Measurements from ENCODE around the gene EFNB3. TPM values are rescaled to one million over a fixed set of nuclear protein-coding genes. Genes with fewer than 3 reads are reported as not detected.

Gene EFNB3, protein sequence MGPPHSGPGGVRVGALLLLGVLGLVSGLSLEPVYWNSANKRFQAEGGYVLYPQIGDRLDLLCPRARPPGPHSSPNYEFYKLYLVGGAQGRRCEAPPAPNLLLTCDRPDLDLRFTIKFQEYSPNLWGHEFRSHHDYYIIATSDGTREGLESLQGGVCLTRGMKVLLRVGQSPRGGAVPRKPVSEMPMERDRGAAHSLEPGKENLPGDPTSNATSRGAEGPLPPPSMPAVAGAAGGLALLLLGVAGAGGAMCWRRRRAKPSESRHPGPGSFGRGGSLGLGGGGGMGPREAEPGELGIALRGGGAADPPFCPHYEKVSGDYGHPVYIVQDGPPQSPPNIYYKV
- total RNA-seq (2016; rRNA removed; fragmentation: Illumina TruSeq; extraction: Trizol) (0.07 TPM in 1 of 2 replicates, not detected in the other), polyA plus RNA-seq (2011; rRNA removed) (0.18 and 0.25 TPM in 2 replicates), polyA minus RNA-seq (2011; rRNA and poly(A)+ RNA removed; ENCODE audit: low replicate concordance) (0.18 and 0.21 TPM in 2 replicates), Bru-seq, nascent RNA (percentile 11 among the genes with signal in this experiment), BruChase-seq, experiment 1, labeled RNA remaining after a 6-hour chase (percentile 12 among the genes with signal in this experiment), BruChase-seq, experiment 2, labeled RNA remaining after a 2-hour chase (percentile 20 among the genes with signal in this experiment)
- not detected in 2 replicates for total RNA-seq (2016; cell fraction: cytosol; rRNA removed; fragmentation: Illumina TruSeq; extraction: Trizol; ENCODE audit: low read depth)
- not detected in 2 replicates for total RNA-seq (2016; cell fraction: insoluble cytoplasmic fraction; rRNA removed; fragmentation: Illumina TruSeq; extraction: Trizol)
- total RNA-seq (2016; cell fraction: membrane; rRNA removed; fragmentation: Illumina TruSeq; extraction: Trizol): 0.06 and 0.14 TPM in 2 replicates
- total RNA-seq (2016; cell fraction: nucleus; rRNA removed; fragmentation: Illumina TruSeq; extraction: Trizol): not detected in 2 replicates
- 0.24 and 0.29 TPM in 2 replicates for polyA plus RNA-seq (2011; cell fraction: cytosol; rRNA removed)
- polyA plus RNA-seq (2011; cell fraction: nucleus; rRNA removed): 0.27 and 0.40 TPM in 2 replicates
- polyA plus RNA-seq (2012): 0.12 and 0.17 TPM in 2 replicates
- 0.03 TPM in 1 of 2 replicates, not detected in the other for polyA plus RNA-seq (2016; cell fraction: cytosol; fragmentation: Illumina TruSeq; extraction: Trizol; ENCODE audit: low read depth)
- 0.13 and 0.14 TPM in 2 replicates for polyA plus RNA-seq (2016; cell fraction: insoluble cytoplasmic fraction; fragmentation: Illumina TruSeq; extraction: Trizol; ENCODE audit: low read depth)
- polyA plus RNA-seq (2016; cell fraction: membrane; fragmentation: Illumina TruSeq; extraction: Trizol; ENCODE audit: low read depth): 0.07 TPM in 1 of 2 replicates, not detected in the other
- polyA plus RNA-seq (2016; cell fraction: nucleus; fragmentation: Illumina TruSeq; extraction: Trizol; ENCODE audit: insufficient read depth, low read depth): 0.14 and 0.19 TPM in 2 replicates
- polyA minus RNA-seq (2011; cell fraction: cytosol; rRNA and poly(A)+ RNA removed): 0.20 and 0.26 TPM in 2 replicates
- polyA minus RNA-seq (2011; cell fraction: nucleus; rRNA and poly(A)+ RNA removed): not detected in 2 replicates
- long read RNA-seq, experiment 1: 0 reads
- long read RNA-seq, experiment 2, partial matches to known transcripts: 0 of 1 reads
- long read RNA-seq, experiment 2, other reads (novel, unspliced or antisense): 1 of 1 reads

DNA sequence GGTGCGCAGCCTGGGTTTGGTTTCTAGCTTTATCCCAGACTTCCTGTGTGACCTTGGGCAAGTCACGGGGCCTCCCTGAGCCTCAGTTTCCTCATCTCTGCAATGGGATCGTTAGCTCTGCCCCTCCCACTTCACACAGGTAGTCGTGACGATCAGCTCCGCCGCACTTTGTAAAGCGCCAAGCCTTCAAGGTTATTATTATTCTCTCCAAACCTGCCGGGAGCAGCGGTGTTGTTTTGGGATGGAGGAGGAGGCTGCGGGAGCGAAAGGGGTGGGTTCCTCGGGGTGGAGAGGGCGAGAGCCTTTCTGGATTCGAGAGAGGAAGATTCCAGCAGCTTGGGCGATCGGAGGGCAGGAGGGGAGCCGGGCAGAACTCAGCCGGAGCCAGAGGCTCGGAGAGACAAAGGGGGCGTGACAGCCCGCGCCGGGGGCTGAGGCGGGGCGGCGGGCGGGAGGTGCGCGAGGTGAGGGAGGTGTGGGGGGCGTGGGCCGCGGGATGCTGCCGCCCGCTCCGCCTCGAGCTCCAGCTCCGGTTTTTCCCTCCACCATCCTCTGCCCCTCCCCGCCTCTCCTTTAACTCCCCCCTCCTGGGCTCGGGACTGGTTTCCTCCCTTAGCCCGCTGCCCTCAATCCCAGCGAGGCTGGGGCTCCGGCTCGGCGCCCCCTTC, at the start of gene EFNB3:
EFNB3 (plus strand) TSS at position 602 of the 668 bp plus-strand sequence. CDS start 397 bp downstream, outside the sequence.
- Histone ChIP-seq H3K79me2 (ENCODE audit: insufficient read depth, low read length) (no peaks in the 10 kb centered on the region), H3K9me3 (ENCODE audit: low read length) (no peaks in the 10 kb centered on the region), H3K4me3 (replicated peaks in 1 of 3; ENCODE audit: insufficient read depth in 1 of 3, low read depth in 2 of 3, low read length in 3 of 3) (peak within 1 kb of the TSS; percentile 26 to 61 (median 40); a peak in 4 of 6 replicates), H2AFZ (ENCODE audit: low read length) (no peak within 1 kb of the TSS), H4K20me1 (ENCODE audit: insufficient read depth, low read length) (no peaks in the 10 kb centered on the region), H3K27ac (ENCODE audit: extremely low read length, insufficient read depth, low read length) (no peak within 1 kb of the TSS), H3K36me3 (replicated peaks in 1 of 2; ENCODE audit: control insufficient read depth in 1 of 2, insufficient read depth in 2 of 2, low read length in 2 of 2) (peaks cover 0 to 4% of the 10 kb centered on the region in 2 experiments; a peak in 3 of 5 replicates), H3K4me1 (ENCODE audit: insufficient read depth, low read length) (peaks cover 6% of the 10 kb centered on the region; the same call in 1 of the 2 replicates), H3K9ac (ENCODE audit: insufficient read depth, low read depth, low read length) (no peak within 1 kb of the TSS), H3K4me2 (ENCODE audit: low read depth, low read length) (peak within 1 kb of the TSS; percentile 45), H3K27me3 (ENCODE audit: control insufficient read depth in 1 of 2, insufficient read depth in 2 of 2, low read length in 2 of 2) (peaks cover 8 to 41% of the 10 kb centered on the region in 2 experiments)
- in situ Hi-C loops (cut with HindIII; ENCODE audit: extremely low pct_ligation_motif_present, low pct_unique_long_range_greater_than_20kb): no loop called here
- no peak for DNase-seq (ENCODE audit: low spot score)
- ATAC-seq: peak; percentile 25
- 37% methylated on average over 29 of the region's 45 CpGs for WGBS (ENCODE audit: low lambda C conversion rate)
- no peak for FAIRE-seq
- TF ChIP-seq HIVEP1 (CRISPR knock-in tag; IDR thresholded peaks at IDR 0.05) (no peak), ZNF629 (CRISPR knock-in tag; conservative IDR thresholded peaks at IDR 0.05) (peak; percentile 68; the same call in 1 of the 2 replicates)
- TF ChIP-seq, protein P1, sequence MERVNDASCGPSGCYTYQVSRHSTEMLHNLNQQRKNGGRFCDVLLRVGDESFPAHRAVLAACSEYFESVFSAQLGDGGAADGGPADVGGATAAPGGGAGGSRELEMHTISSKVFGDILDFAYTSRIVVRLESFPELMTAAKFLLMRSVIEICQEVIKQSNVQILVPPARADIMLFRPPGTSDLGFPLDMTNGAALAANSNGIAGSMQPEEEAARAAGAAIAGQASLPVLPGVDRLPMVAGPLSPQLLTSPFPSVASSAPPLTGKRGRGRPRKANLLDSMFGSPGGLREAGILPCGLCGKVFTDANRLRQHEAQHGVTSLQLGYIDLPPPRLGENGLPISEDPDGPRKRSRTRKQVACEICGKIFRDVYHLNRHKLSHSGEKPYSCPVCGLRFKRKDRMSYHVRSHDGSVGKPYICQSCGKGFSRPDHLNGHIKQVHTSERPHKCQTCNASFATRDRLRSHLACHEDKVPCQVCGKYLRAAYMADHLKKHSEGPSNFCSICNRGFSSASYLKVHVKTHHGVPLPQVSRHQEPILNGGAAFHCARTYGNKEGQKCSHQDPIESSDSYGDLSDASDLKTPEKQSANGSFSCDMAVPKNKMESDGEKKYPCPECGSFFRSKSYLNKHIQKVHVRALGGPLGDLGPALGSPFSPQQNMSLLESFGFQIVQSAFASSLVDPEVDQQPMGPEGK (CRISPR knock-in tag; IDR thresholded peaks at IDR 0.05): peak; percentile 36; the same call in 1 of the 2 replicates
- TF ChIP-seq, protein P2, sequence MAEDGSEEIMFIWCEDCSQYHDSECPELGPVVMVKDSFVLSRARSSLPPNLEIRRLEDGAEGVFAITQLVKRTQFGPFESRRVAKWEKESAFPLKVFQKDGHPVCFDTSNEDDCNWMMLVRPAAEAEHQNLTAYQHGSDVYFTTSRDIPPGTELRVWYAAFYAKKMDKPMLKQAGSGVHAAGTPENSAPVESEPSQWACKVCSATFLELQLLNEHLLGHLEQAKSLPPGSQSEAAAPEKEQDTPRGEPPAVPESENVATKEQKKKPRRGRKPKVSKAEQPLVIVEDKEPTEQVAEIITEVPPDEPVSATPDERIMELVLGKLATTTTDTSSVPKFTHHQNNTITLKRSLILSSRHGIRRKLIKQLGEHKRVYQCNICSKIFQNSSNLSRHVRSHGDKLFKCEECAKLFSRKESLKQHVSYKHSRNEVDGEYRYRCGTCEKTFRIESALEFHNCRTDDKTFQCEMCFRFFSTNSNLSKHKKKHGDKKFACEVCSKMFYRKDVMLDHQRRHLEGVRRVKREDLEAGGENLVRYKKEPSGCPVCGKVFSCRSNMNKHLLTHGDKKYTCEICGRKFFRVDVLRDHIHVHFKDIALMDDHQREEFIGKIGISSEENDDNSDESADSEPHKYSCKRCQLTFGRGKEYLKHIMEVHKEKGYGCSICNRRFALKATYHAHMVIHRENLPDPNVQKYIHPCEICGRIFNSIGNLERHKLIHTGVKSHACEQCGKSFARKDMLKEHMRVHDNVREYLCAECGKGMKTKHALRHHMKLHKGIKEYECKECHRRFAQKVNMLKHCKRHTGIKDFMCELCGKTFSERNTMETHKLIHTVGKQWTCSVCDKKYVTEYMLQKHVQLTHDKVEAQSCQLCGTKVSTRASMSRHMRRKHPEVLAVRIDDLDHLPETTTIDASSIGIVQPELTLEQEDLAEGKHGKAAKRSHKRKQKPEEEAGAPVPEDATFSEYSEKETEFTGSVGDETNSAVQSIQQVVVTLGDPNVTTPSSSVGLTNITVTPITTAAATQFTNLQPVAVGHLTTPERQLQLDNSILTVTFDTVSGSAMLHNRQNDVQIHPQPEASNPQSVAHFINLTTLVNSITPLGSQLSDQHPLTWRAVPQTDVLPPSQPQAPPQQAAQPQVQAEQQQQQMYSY (CRISPR knock-in tag; IDR thresholded peaks at IDR 0.05): peak; percentile 95
- POLR2A ChIA-PET: interaction anchor here (1.5 kb wide), 1 partner anchor 17 kb away, joined by 4 read pairs; the partner anchor contains the start of gene TP53
- intact Hi-C loops (cut with micrococcal nuclease; ENCODE audit: unreplicated experiment): no loop called here
- BruUV-seq (replicated peaks): no TSS peak
- CTCF ChIA-PET (ENCODE audit: low intra/inter-chr PET ratio, low total read pairs): no interaction called here

All from HepG2 (cell line).